Measurements from ENCODE around the gene SP9.
A peak's percentile ranks its signal among the peaks of the same experiment; 100 is the strongest.
"Not testable (repeated sequence)": the region's sequence is repeated elsewhere in the genome, so short reads cannot be mapped to it uniquely, and the experiment has no call there.

The SP9 gene

DNA sequence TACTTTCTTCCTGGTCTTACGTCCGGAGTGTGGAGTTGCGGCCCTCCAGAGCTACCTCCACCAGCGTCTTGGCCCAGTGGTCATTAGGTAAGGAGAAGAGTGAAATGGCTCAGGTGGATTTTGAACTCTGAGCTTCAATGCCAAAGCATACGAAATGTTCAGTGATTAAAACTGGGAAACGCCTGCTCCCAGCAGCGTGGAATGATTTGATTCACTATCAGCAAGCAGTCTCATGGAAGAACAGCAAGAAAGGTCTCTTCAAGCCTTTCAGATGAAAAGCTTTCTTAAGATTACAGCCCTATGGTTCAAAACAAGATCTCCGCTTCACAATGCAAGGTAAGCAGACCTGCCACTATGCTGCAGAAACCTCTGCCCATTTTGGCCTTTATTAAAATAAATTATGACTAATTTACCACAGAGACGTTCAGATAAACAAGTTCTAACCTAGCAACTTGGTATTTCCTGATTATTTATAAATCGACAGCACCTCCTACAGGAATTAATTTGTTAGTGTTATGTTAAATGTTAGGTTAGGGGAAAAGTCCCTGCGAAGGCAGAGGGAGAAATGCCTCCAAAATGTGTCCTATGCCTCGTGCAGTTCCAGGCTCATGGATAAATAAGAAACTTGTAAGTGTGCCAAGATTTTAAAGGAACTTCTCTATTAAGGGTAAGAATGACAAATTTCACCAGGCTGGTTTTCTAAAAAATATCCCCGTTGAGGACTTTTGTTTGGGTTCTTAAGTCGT, 10.1 kb downstream of the SP9 start:
- no peak for DNase-seq (ENCODE audit: low read depth)

- no peak for DNase-seq (ENCODE audit: low read depth)
These were observed 15.3 kb downstream of the SP9 start for GRCh38 chr2:174350018-174350417.

GRCh38 chr2:174350593-174351181, 15.9 kb downstream of the SP9 start:
- DNase-seq (ENCODE audit: low read depth): no peak

DNA sequence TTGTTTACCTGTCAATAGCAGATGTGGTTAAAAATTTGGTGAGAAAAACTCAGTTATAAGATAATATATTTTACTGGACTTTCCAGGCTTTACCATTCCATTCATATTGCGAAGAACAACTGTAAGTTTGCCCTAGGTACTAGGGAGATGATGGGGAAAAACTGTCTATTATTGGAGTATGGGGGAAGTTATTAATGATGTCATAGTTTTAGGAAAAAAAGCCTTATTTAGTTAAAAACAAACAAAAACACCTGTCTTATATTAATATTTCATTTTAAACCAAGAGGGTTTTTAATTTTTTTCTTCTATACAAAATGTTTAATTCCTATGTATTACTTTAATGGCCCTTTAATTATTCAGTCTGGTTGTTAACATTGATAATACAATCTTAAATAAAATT, 18.2 kb downstream of the SP9 start:
- no peak for DNase-seq (ENCODE audit: low read depth)

DNA sequence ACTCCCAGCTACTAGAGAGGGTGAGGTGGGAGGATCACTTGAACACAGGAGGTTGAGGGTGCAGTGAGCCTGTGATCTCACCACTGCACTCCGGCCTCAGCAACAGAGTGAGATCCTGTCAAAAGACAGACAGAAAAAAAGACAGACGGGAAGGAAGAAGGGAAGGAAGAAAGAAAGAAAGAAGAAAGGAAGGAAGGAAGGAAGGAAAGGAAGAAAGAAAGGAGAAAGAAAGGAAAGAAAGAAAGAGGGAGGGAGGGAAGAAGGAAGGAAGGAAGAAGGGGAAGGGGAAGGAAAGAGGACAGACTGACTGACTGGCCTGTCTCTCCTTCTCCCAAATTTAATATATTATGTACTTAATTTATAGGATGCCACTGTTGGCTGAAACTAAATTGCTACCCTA, 21.6 kb downstream of the SP9 start:
- no peak for DNase-seq (ENCODE audit: low read depth)

DNA sequence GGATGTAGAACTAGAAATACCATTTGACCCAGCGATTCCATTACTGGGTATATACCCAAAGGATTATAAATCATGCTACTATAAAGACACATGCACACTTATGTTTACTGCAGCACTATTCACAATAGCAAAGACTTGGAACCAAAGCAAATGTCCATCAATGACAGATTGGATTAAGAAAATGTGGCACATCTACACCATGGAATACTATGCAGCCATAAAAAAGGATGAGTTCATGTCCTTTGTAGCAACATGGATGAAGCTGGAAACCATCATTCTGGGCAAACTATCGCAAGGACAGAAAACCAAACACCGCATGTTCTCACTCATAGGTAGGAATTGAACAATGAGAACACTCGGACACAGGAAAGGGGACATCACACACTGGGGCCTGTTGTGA, 24.9 kb downstream of the SP9 start:
- not testable (repeated sequence) for DNase-seq (ENCODE audit: low read depth)

DNA sequence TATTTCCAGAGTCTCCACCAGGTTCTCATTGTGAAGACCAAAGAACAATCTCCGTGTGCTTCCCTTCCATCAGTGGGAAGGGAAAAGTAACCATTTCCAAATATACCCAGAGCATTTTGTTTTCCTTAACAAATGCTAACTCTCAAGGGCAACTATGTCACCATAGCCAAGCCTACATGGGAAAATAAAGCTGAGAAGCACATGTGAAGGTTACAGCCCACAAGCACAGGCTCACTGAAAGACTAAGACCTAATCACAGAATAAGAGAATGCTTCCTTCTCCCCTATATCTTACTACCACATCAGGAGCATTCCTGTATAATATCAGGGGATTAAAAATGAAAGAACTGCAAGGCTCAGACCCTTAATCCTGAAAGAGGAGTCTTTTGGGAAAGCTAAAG, 28.2 kb downstream of the SP9 start:
- no peak for DNase-seq (ENCODE audit: low read depth)

- not testable (repeated sequence) for DNase-seq (ENCODE audit: low read depth)
These were observed 28.9 kb downstream of the SP9 start for GRCh38 chr2:174363492-174364225.

GRCh38 chr2:174364628-174365027, 29.9 kb downstream of the SP9 start:
- no peak for DNase-seq (ENCODE audit: low read depth)

DNA sequence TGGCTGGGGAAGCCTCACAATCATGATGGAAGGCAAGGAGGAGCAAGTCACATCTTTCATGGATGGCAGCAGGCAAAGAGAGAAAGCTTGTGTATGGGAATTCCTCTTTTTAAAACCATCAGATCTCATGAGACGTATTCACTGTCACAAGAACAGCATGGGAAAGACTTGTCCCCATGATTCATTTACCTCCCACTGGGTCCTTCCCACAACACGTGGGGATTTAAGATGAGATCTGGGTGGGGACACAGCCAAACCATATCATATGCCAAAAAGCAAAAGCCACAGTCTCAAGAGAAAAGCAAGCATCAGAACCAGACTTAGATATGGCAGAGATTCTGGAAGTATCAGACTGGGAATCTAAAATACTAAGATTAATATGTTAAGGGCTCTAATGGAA, 30.8 kb downstream of the SP9 start:
- peak; percentile 6 for DNase-seq (ENCODE audit: low read depth)

DNA sequence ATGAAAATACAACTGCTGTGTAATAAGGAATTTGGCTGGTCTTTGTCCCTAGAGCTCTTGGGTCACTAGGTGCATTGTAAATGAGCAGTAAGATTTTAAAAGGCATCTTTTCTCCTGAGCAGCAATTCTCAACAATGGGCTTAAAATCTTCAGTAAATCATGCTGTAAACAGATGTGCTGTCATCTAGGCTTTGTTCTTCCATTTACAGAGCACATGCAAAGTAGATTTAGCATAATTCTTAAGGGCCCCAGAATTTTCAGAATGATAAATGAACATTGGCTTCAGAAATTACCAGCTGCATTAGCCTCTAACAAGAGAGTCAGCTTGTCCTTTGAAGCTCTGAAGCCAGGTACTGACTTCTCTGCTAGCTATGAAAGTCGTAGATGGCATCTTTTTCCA, 33.9 kb downstream of the SP9 start:
- no peak for DNase-seq (ENCODE audit: low read depth)

- DNase-seq (ENCODE audit: low read depth): no peak
These were observed 42.2 kb downstream of the SP9 start for GRCh38 chr2:174376967-174377366.

- DNase-seq (ENCODE audit: low read depth): no peak
These were observed 49.0 kb downstream of the SP9 start for GRCh38 chr2:174383796-174384195.

DNA sequence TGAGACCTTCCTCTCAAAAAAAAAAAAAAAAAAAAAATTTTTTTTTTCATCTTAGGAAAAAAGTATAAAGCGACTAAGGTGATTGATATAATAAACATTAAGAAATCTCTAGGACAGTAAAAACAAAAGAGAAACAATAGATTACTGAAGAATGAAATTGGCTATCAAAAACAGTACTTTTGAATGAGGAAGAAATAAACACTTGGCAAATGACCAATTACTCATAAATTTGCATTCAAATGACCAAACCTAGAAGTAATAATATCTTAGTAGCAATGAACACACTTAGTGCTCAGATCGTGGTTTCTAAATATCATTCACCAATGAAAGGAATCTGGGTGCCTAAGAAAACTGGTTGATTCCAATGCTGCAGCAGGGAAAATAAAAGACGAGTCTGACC, 50.4 kb downstream of the SP9 start:
- no peak for DNase-seq (ENCODE audit: low read depth)
